Measurements from ENCODE around the gene ARL16.

GRCh38 chr17:81640011-81640410, 43.6 kb downstream of the ARL16 start:
- TF ChIP-seq, protein P1, sequence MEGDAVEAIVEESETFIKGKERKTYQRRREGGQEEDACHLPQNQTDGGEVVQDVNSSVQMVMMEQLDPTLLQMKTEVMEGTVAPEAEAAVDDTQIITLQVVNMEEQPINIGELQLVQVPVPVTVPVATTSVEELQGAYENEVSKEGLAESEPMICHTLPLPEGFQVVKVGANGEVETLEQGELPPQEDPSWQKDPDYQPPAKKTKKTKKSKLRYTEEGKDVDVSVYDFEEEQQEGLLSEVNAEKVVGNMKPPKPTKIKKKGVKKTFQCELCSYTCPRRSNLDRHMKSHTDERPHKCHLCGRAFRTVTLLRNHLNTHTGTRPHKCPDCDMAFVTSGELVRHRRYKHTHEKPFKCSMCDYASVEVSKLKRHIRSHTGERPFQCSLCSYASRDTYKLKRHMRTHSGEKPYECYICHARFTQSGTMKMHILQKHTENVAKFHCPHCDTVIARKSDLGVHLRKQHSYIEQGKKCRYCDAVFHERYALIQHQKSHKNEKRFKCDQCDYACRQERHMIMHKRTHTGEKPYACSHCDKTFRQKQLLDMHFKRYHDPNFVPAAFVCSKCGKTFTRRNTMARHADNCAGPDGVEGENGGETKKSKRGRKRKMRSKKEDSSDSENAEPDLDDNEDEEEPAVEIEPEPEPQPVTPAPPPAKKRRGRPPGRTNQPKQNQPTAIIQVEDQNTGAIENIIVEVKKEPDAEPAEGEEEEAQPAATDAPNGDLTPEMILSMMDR (IDR thresholded peaks at IDR 0.05) = no peak
- no peak for TF ChIP-seq ZFX (IDR thresholded peaks at IDR 0.05; ENCODE audit: borderline replicate concordance)

All from 22Rv1 (cell line).